ENCODE results near the gene C1orf87. TPM values are rescaled to one million over a fixed set of nuclear protein-coding genes. Genes with fewer than 3 reads are reported as not detected.
A peak's percentile ranks its signal among the peaks of the same experiment; 100 is the strongest.

Gene C1orf87
- total RNA-seq, 4 donors from 2014 or later = not detected

DNA sequence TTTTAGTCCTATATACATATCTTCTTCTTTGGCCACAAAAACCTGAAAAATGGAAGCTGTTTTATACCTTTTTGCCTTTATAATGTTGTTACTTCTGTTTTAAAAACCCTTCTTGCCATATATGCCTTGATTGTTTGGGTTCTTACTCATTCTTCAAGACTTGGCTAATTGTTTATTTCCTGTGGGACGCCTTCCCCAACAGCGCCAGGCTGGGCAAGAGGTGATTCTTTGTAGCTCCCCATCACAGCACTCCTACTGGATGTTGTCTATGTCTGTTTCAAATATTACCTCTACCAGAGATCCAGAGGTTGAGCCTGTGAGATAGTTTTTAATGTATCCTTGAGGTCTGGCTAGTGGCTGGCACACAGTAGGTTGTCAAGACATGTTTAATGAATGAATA is 73.8 kb downstream of the C1orf87 start:
- TF ChIP-seq, protein P1, sequence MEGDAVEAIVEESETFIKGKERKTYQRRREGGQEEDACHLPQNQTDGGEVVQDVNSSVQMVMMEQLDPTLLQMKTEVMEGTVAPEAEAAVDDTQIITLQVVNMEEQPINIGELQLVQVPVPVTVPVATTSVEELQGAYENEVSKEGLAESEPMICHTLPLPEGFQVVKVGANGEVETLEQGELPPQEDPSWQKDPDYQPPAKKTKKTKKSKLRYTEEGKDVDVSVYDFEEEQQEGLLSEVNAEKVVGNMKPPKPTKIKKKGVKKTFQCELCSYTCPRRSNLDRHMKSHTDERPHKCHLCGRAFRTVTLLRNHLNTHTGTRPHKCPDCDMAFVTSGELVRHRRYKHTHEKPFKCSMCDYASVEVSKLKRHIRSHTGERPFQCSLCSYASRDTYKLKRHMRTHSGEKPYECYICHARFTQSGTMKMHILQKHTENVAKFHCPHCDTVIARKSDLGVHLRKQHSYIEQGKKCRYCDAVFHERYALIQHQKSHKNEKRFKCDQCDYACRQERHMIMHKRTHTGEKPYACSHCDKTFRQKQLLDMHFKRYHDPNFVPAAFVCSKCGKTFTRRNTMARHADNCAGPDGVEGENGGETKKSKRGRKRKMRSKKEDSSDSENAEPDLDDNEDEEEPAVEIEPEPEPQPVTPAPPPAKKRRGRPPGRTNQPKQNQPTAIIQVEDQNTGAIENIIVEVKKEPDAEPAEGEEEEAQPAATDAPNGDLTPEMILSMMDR (IDR thresholded peaks at IDR 0.05) = no peak
- ATAC-seq (ENCODE audit: low FRiP score) = no peak

DNA sequence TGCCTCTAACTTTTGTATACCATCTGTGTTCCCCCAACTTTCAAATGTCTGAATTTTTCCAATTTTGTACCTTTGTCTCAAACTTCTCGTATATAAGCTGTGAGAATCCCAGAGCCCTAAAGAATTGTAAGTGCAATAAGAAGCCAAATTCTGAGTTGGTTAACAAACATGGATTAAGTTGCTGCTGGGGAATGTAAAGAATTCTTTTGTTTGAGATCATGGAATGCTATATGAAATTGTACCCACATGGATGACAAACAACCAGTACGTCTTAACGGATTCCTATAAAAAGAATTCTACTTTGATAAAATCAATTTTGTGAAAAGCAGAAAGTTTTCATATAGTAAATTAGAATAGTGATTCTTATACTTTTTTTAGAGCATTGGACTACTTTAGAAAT is 74.6 kb downstream of the C1orf87 start:
- TF ChIP-seq, protein P1 (IDR thresholded peaks at IDR 0.05) = no peak
- DNase-seq (ENCODE audit: low spot score) (no peak), ATAC-seq (ENCODE audit: low FRiP score) (no peak)

More for the DNA sequence above, 73.8 kb downstream of the C1orf87 start:
- DNase-seq (ENCODE audit: low spot score) = no peak

DNA sequence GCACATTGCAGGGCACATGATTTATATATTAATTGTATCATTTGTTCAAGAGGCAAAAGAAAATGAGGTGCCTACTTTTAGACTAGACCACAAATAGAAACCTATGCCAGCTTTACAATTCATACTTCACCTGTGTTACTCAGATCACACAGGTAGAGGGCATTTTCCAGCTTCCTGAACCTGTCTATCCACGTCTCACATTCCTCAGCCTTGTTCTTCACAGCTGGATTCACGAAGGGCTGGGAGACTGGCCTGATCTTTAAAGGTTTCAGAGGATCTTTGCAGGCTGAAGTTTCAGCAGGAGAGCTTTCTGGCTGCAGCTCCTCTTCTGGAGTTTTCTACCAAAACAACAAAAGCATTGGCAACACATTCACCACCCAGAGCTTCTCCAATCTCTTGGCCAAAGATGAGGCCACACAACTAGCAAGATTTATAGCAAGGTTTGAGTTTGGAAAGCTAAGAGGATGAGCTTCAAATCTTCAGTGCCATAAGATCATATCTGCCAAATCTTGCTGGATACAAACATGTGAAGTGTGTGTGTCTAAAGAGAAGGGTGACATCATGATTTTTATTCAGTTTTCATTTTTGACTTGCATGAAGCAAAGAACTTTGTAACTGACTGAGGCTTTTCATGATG is 76.0 kb downstream of the C1orf87 start:
- TF ChIP-seq, protein P1 (IDR thresholded peaks at IDR 0.05) = no peak
- ATAC-seq (ENCODE audit: low FRiP score) = no peak
- DNase-seq (ENCODE audit: low spot score) = no peak

DNA sequence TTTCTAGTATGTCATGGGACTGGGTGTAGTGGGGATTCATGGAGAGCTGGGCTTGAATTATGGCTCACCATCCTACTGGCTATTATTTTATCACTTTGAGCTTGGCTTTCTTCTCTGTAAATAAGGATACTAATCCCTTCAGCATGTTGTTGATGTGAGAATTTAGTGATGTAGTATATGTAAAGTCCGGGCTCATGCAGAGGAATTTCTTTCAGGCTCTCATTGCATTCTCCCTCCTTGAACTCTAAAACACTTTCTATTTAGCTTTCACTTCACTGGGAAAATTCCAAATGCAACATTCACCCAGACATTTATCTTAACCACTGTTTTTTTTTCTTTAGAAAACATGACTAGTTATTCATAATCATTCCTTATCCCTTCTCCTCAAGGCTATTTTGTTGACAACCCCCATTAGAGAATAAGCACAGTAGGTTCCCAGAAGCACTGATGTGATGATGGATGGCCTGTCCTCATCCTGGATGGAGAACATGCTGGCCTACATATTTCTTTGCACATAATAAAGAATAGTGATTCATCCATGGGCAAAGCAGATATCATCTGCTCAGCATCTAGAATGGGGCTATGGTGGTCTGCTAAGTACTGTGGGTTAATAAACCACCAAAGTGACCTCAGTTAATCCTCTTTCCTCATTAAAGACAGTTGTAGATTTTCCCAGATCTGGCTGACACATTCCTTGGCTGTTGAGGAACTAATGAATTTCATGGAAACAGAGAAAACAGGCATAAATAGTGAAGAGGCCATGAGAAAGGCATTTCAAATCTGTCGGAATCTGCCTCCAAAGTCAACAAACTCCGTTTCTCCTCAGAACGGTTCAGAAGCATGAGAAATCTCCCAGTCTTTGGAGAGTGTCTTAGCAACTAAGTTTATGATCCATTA is 79.0 kb downstream of the C1orf87 start:
- ATAC-seq (ENCODE audit: low FRiP score) (peak; percentile 14), DNase-seq (ENCODE audit: low spot score) (no peak)
- TF ChIP-seq, protein P1 (IDR thresholded peaks at IDR 0.05) = no peak

DNA sequence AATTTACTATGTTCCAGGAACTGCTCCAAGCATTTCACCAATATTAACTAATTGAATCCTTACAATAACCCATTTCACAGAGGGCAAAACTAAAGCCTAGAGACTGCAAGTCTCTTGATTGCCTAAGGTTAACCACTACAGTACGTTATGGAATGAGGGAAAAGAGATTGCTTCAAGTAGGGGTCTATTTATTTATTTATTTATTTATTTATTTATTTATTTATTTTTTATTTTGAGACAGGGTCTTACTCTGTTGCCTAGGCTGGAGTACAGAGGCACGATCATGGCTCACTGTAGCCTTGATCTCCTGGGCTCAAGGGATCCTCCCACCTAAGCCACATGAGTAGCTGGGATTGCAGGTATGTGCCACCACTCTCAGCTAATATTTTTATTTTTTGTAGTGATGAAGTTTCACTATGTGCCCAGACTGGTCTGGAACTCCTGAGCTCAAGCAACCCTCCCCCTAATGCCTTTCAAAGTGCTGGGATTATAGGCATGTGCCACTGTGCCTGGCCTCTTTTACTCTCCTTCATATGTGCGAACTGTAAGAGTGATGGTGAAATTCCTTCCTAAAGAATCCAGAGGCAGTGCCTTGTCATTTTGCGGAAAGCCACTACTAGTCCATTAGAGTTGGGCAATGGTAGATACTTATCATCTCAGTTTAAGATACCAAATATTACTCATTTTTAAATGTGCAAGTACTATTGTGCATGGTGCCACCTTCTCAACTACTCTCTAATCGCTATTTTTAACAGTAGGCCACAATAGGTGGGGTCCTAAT is 81.3 kb downstream of the C1orf87 start:
- DNase-seq (ENCODE audit: low spot score) = no peak
- TF ChIP-seq, protein P1 (IDR thresholded peaks at IDR 0.05) = no peak
- ATAC-seq (ENCODE audit: low FRiP score) = no peak

DNA sequence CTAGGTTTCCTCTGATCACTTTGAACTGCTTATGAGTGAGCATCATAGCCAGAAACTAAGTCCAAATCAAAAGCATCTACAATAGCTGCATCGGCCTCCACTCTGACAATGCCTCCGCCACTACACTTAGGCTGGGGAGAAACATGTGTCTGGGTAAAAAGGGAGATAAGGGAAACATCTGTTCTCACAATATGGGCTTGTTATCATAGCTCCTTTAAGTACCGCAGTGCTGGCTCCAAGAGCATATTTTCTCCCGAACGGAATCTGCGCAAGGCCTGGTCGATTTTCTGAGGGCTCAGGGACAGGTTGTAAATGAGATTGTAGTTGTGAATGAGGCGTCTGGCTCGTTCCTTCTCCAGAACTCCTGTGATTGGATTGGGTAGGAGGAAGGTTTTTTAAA is 83.1 kb downstream of the C1orf87 start:
- TF ChIP-seq, protein P1 (IDR thresholded peaks at IDR 0.05) = no peak
- ATAC-seq (ENCODE audit: low FRiP score) = no peak
- no peak for DNase-seq (ENCODE audit: low spot score)
